HL-60 (cell line): ENCODE results near the gene IRAK1BP1.

ENCODE experiments used
- DNase-seq, 2 experiments: peaks; one replicate each; pipeline ENCODE4 v3.0.0-alpha.2; 2010 to 2020; ENCODE audit warnings: low read depth in 1 of 2, low spot score in 1 of 2
- H3K27ac ChIP-seq: fragments of 250-450 bp; sonication (Bioruptor Pico); replicated peaks from 2 replicates; pipeline ENCODE4 v1.5.1; 2020; ENCODE audit warnings: mild to moderate bottlenecking, moderate library complexity
- H3K27me3 ChIP-seq: fragments of 250-450 bp; sonication (Bioruptor Pico); 2 replicates; pipeline ENCODE4 v1.5.1; 2021; ENCODE audit warnings: mild to moderate bottlenecking, moderate library complexity; ENCODE audit not compliant: insufficient read depth, poor library complexity, severe bottlenecking
- H3K4me3 ChIP-seq: replicated peaks from 2 replicates; pipeline ENCODE4 v1.5.1; 2011; ENCODE audit warnings: mild to moderate bottlenecking, control low read depth, low read length; ENCODE audit not compliant: insufficient read depth
- CTCF ChIP-seq: IDR thresholded peaks from one replicate; pipeline ENCODE4 v1.5.1; 2011; ENCODE audit warnings: low read length, control low read depth, inconsistent platforms; ENCODE audit not compliant: insufficient read depth
- GABPA ChIP-seq: IDR thresholded peaks from 2 replicates; pipeline ENCODE4 v1.6.1; 2012; ENCODE audit warnings: low read depth
- POLR2AphosphoS5 ChIP-seq: IDR thresholded peaks from 2 replicates; pipeline ENCODE4 v1.6.1; 2012; ENCODE audit warnings: low read depth
- REST ChIP-seq: IDR thresholded peaks from 2 replicates; pipeline ENCODE4 v1.6.1; 2012; ENCODE audit warnings: low read depth; ENCODE audit not compliant: insufficient replicate concordance
- SPI1 ChIP-seq: IDR thresholded peaks from 2 replicates; pipeline ENCODE4 v1.6.1; 2012; ENCODE audit warnings: low read depth, mild to moderate bottlenecking, borderline replicate concordance

Gene IRAK1BP1

GRCh38 chr6:78947529-78947928, 80.2 kb downstream of the IRAK1BP1 start:
- TF ChIP-seq POLR2AphosphoS5 (no peak), GABPA (no peak), CTCF (no peak), REST (no peak), SPI1 (no peak)
- Histone ChIP-seq H3K27me3 (no peaks in the 10 kb centered on the region), H3K27ac (no peak overlapping the region), H3K4me3 (no peak overlapping the region)
- DNase-seq, result no peak

- Histone ChIP-seq H3K27me3 (no peaks in the 10 kb centered on the region), H3K4me3 (no peak overlapping the region), H3K27ac (no peak overlapping the region)
- TF ChIP-seq GABPA, result no peak
- TF ChIP-seq REST, result no peak
- TF ChIP-seq POLR2AphosphoS5, result no peak
- no peak for TF ChIP-seq SPI1
- DNase-seq, result no peak
Observed at GRCh38 chr6:78947962-78948361, 80.6 kb downstream of the IRAK1BP1 start.

- Histone ChIP-seq H3K27ac (no peak overlapping the region), H3K27me3 (no peaks in the 10 kb centered on the region), H3K4me3 (no peak overlapping the region)
- DNase-seq, result no peak
- no peak for TF ChIP-seq CTCF
Observed at GRCh38 chr6:78948785-78949184, 81.4 kb downstream of the IRAK1BP1 start.

GRCh38 chr6:78952362-78952761, 85.0 kb downstream of the IRAK1BP1 start:
- no peak overlapping the region for H3K4me3 ChIP-seq
- TF ChIP-seq GABPA (no peak), CTCF (no peak), POLR2AphosphoS5 (no peak), SPI1 (no peak), REST (no peak)
- DNase-seq, result no peak
- H3K27ac ChIP-seq, result no peak overlapping the region
- no peaks in the 10 kb centered on the region for H3K27me3 ChIP-seq
